ENCODE measurements around the gene GPR78. TPM values are rescaled to one million over a fixed set of nuclear protein-coding genes. Genes with fewer than 3 reads are reported as not detected.
A peak's percentile ranks its signal among the peaks of the same experiment; 100 is the strongest.

Gene GPR78
- total and polyA plus RNA-seq, 7 donors = 0.04 to 0.28 TPM; not detected in 5

GRCh38 chr4:8588196-8588470, 7.9 kb downstream of the GPR78 start:
- peaks cover 15 to 69% (median 27%) of the 10 kb centered on the region in 3 donors for H3K27me3 ChIP-seq
- TF ChIP-seq POLR2A (IDR thresholded peaks at IDR 0.05) = no peak
- TF ChIP-seq CTCF (IDR thresholded peaks at IDR 0.05) = no peak
- TF ChIP-seq EP300 (IDR thresholded peaks at IDR 0.05) = no peak
- TF ChIP-seq POLR2AphosphoS5 (IDR thresholded peaks at IDR 0.05) = no peak

GRCh38 chr4:8589336-8589735, 9.1 kb downstream of the GPR78 start:
- intact Hi-C loops (cut with DNase I) = no loop called here
- Histone ChIP-seq H3K27ac (no peak overlapping the region), H3K9me3 (no peaks in the 10 kb centered on the region), H3K27me3 (peaks cover 19 to 74% (median 38%) of the 10 kb centered on the region in 3 donors), H3K36me3 (no peaks in the 10 kb centered on the region), H3K4me3 (no peak overlapping the region), H3K4me1 (peaks cover 0 to 13% (median 11%) of the 10 kb centered on the region in 4 donors)
- peak; percentile 53 for DNase-seq
- TF ChIP-seq EP300 (IDR thresholded peaks at IDR 0.05) (no peak), POLR2AphosphoS5 (IDR thresholded peaks at IDR 0.05) (no peak), CTCF (IDR thresholded peaks at IDR 0.05) (no peak)
- 74 to 83% methylated on average over 10 of the region's 10 CpGs for WGBS, 2 donors

More at GRCh38 chr4:8588196-8588470, 7.9 kb downstream of the GPR78 start:
- intact Hi-C loops (cut with DNase I) = no loop called here
- DNase-seq = peak; percentile 27
- H3K36me3 ChIP-seq = no peaks in the 10 kb centered on the region
- no peak overlapping the region for H3K4me3 ChIP-seq
- no peaks in the 10 kb centered on the region for H3K9me3 ChIP-seq
- WGBS, 2 donors = 88 to 90% methylated on average over 2 of the region's 2 CpGs
- H3K27ac ChIP-seq = no peak overlapping the region
- peaks cover 0 to 11% (median 10%) of the 10 kb centered on the region in 4 donors for H3K4me1 ChIP-seq

GRCh38 chr4:8589823-8590545, 9.8 kb downstream of the GPR78 start:
- no peak for TF ChIP-seq POLR2AphosphoS5 (IDR thresholded peaks at IDR 0.05)
- no peak for TF ChIP-seq POLR2A (IDR thresholded peaks at IDR 0.05)
- TF ChIP-seq EP300 (IDR thresholded peaks at IDR 0.05) = no peak
- no peak for TF ChIP-seq CTCF (IDR thresholded peaks at IDR 0.05)
- Histone ChIP-seq H3K4me1 (peaks cover 0 to 13% (median 11%) of the 10 kb centered on the region in 4 donors), H3K36me3 (no peaks in the 10 kb centered on the region), H3K27ac (no peak overlapping the region), H3K27me3 (peaks cover 19 to 68% (median 38%) of the 10 kb centered on the region in 3 donors), H3K9me3 (no peaks in the 10 kb centered on the region), H3K4me3 (no peak overlapping the region)
- intact Hi-C loops (cut with DNase I) = loop anchor here (5.0 kb wide), 1 partner anchor 348 kb away; no protein-coding TSS in a partner anchor
- 60 to 66% methylated on average over 11 of the region's 11 CpGs for WGBS, 2 donors
- DNase-seq = no peak

GRCh38 chr4:8590546-8590880, 10.3 kb downstream of the GPR78 start:
- H3K4me3 ChIP-seq = no peak overlapping the region
- WGBS, 2 donors = 71 to 72% methylated on average over 5 of the region's 5 CpGs
- peaks cover 0 to 13% (median 11%) of the 10 kb centered on the region in 4 donors for H3K4me1 ChIP-seq
- no peak for TF ChIP-seq POLR2AphosphoS5 (IDR thresholded peaks at IDR 0.05)
- no peak for TF ChIP-seq POLR2A (IDR thresholded peaks at IDR 0.05)
- no peak for TF ChIP-seq EP300 (IDR thresholded peaks at IDR 0.05)
- no peak for TF ChIP-seq CTCF (IDR thresholded peaks at IDR 0.05)
- no peaks in the 10 kb centered on the region for H3K9me3 ChIP-seq
- H3K27me3 ChIP-seq = peaks cover 19 to 64% (median 38%) of the 10 kb centered on the region in 3 donors
- DNase-seq = no peak
- H3K36me3 ChIP-seq = no peaks in the 10 kb centered on the region
- H3K27ac ChIP-seq = no peak overlapping the region
- intact Hi-C loops (cut with DNase I) = loop anchor here (5.0 kb wide), 1 partner anchor 348 kb away; no protein-coding TSS in a partner anchor

Measured in sigmoid colon (tissue), 7 donors.